ENCODE results near the gene IMPDH2. TPM values are rescaled to one million over a fixed set of nuclear protein-coding genes. Genes with fewer than 3 reads are reported as not detected.

Gene IMPDH2
- total RNA-seq, 1 donor from 2014 or later, result 101 TPM

DNA sequence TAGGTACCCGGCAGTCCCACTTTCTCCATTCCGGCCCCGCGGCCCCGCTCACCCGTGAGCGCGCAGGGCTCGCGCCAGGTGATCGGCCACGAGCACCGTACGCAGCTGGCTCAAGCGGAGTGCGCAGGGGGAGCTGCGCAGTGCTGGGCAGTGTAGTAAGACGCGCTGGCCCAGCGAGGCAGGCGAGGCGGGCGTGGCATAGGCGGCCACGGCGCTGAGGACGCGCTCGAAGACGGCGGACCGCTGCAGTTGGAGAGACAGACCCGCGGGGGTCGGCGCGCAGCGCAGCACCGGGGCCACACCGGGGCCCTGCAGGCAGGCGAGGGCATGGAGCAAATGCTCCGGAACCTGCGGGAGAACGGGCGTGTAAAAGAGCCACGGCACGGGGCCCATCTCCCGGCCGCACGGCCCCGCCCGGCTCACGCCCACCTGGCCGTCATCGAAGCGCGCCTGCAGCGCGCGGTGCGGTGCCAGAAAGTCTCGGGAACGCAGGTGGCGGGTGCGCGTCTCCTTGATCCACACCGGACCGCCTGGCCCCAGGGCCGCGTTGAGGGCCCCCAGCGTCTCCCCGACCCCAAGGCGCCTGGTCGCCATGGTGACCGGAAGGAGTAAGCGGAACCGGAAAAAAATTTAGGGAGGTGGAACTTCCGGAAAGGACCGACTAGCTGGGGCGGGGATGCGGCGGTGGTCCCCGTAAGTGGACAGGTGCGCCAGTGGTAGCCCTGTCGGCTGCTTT lies 11.1 kb downstream of the IMPDH2 start, which contains the start of gene DALRD3:
Gene DALRD3, minus strand, starts transcription at position 610 of the 736 bp plus-strand sequence. Its CDS starts 16 bp downstream, at position 594.
- peaks cover 30 to 33% of the 10 kb centered on the region in 2 donors for H3K36me3 ChIP-seq
- H3K4me3 ChIP-seq, result peak within 1 kb of the TSS; percentile 63 to 88
- no peaks in the 10 kb centered on the region for H3K27me3 ChIP-seq
- intact Hi-C loops (cut with DNase I), result loop anchor here (2.0 kb wide), 1 partner anchor 29 kb away; no protein-coding TSS in a partner anchor
- TF ChIP-seq, protein P1, sequence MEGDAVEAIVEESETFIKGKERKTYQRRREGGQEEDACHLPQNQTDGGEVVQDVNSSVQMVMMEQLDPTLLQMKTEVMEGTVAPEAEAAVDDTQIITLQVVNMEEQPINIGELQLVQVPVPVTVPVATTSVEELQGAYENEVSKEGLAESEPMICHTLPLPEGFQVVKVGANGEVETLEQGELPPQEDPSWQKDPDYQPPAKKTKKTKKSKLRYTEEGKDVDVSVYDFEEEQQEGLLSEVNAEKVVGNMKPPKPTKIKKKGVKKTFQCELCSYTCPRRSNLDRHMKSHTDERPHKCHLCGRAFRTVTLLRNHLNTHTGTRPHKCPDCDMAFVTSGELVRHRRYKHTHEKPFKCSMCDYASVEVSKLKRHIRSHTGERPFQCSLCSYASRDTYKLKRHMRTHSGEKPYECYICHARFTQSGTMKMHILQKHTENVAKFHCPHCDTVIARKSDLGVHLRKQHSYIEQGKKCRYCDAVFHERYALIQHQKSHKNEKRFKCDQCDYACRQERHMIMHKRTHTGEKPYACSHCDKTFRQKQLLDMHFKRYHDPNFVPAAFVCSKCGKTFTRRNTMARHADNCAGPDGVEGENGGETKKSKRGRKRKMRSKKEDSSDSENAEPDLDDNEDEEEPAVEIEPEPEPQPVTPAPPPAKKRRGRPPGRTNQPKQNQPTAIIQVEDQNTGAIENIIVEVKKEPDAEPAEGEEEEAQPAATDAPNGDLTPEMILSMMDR (IDR thresholded peaks at IDR 0.05), result no peak
- peaks cover 15 to 29% of the 10 kb centered on the region in 2 donors for H3K4me1 ChIP-seq
- H3K9me3 ChIP-seq, result no peaks in the 10 kb centered on the region
- DNase-seq (ENCODE audit: low spot score in 2 of 2), result peak in 1 of 2 donors; percentile 78
- H3K27ac ChIP-seq, result peak within 1 kb of the TSS; percentile 59 to 60

DNA sequence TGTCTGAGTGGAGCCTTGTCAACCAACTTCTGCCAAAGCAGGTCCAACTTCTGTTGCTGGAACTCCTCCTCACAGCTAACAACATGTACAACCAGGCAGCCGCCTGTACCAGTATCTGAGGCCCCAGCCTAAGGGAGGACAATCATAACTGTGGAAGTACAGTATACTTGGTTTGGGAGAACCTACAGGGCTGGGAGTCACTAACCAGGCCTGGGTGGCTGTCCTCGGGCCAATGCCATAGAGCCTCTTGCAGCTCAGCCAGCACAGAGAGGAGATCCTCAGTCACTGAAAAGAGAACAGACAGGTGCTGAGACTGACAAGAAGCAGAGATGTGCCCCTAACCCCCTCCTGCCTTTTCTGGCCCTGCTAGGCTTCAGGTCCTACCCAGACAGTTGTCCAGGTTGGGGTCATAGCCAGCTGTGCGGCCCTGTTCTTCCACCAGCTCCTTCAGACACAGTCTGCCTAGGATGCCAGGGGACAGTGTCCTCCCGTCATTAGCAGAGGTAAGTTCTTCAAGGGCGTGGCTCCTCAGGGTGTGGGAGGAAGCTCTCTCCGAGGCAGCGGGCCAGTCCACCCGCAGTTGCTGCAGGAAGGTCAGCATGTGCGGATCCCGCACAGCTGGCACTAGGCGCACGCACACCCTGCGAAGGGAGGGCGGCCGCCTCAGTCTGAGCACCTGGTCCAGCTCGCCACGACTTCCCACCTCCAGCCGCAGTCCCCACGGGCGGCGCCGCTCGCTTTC lies 11.8 kb downstream of the IMPDH2 start:
- Histone ChIP-seq H3K27me3 (no peaks in the 10 kb centered on the region), H3K27ac (peak overlapping the region; percentile 59 to 60), H3K36me3 (peaks cover 36 to 38% of the 10 kb centered on the region in 2 donors), H3K4me3 (peak overlapping the region; percentile 63 to 88), H3K4me1 (peaks cover 10 to 21% of the 10 kb centered on the region in 2 donors), H3K9me3 (no peaks in the 10 kb centered on the region)
- TF ChIP-seq, protein P1 (IDR thresholded peaks at IDR 0.05), result no peak
- intact Hi-C loops (cut with DNase I), result no loop called here
- DNase-seq (ENCODE audit: low spot score in 2 of 2), result peak in 1 of 2 donors; percentile 63

DNA sequence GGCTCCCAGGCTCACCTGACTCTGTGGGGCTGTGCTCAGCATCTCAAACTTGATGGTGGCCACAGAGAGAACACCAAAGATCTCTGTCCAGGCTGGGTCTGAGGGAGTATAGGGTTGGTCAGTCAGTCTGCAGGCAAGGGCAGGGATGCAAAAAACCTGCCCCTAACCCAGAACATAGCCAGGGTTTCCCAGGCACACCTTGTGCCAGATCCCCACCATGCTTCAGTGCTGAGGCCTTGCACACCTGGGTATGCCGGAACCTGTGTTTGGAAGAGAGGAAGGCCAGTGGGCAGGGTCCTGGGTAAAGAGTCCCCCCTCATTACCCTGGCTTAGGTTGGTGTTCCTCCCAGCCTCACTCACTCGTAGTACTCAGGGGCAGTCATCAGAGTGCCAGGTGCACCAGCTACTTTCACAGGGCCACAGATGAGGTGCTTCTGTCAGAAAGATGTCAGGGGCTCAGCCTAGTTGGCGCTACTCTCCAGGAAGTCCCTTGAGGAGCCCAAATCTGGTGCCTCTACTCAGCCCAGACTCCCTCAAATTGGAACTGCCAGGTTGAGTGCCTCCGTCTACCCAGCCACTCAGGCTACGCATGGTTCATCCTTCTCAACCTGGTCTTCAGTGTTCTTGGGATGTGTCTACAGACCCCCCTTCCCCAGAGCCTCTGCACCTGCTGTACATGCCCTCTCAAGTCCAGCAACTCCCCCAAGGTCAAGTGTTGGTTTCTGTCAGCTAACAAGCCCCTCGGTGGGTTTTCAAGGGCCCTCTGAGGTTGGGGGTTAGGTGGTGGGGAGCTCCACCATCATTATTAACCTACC lies 12.6 kb downstream of the IMPDH2 start:
- no peaks in the 10 kb centered on the region for H3K27me3 ChIP-seq
- intact Hi-C loops (cut with DNase I), result no loop called here
- no peaks in the 10 kb centered on the region for H3K9me3 ChIP-seq
- peak overlapping the region in 1 of 2 donors; percentile 88 for H3K4me3 ChIP-seq
- peaks cover 10 to 21% of the 10 kb centered on the region in 2 donors for H3K4me1 ChIP-seq
- TF ChIP-seq, protein P1 (IDR thresholded peaks at IDR 0.05), result no peak
- no peak overlapping the region for H3K27ac ChIP-seq
- no peak for DNase-seq (ENCODE audit: low spot score in 2 of 2)
- H3K36me3 ChIP-seq, result peaks cover 43 to 46% of the 10 kb centered on the region in 2 donors

DNA sequence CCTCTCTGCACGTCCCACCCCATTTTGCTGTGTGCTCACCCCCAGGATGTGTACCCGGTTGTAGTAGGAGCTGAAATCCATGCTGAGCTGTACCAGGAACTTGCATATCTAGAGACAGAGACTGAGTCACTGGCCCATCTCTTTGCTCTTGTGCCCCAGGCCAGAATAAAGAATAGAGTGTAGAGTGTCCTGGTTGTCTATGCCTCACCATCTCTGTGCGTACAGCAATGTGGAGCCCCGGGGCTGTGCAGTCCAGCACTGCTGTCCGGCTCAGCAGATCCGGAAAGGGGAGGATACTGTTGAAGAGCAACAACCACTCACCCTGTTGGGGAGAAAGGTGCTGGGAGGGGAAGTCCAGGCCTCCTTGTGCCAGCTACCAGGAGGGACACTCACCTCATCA lies 13.4 kb downstream of the IMPDH2 start:
- DNase-seq (ENCODE audit: low spot score in 2 of 2), result no peak
- no peaks in the 10 kb centered on the region for H3K9me3 ChIP-seq
- peaks cover 43 to 51% of the 10 kb centered on the region in 2 donors for H3K36me3 ChIP-seq
- H3K27ac ChIP-seq, result no peak overlapping the region
- H3K4me1 ChIP-seq, result peaks cover 10 to 21% of the 10 kb centered on the region in 2 donors
- TF ChIP-seq, protein P1 (IDR thresholded peaks at IDR 0.05), result no peak
- H3K27me3 ChIP-seq, result no peaks in the 10 kb centered on the region
- intact Hi-C loops (cut with DNase I), result no loop called here
- no peak overlapping the region for H3K4me3 ChIP-seq

DNA sequence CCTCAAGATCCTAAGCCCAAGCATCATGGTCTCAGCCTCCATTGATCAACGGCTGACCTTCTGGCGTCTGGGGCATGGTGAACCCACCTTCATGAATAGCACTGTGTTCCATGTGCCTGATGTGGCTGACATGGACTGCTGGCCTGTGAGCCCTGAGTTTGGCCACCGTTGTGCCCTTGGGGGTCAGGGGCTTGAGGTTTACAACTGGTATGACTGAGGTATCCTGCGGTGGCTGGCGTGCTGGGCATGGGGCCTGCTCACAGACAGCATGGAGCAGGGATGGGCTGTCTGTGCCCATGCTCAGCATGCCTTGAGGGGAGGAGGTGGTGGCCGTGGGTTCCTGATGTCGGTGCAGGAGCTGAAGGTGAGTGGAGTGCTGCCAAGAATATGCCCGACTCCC lies 14.1 kb downstream of the IMPDH2 start:
- TF ChIP-seq, protein P1 (IDR thresholded peaks at IDR 0.05), result no peak
- no peak for DNase-seq (ENCODE audit: low spot score in 2 of 2)
- Histone ChIP-seq H3K9me3 (no peaks in the 10 kb centered on the region), H3K36me3 (peaks cover 43 to 51% of the 10 kb centered on the region in 2 donors), H3K4me1 (peaks cover 6 to 16% of the 10 kb centered on the region in 2 donors), H3K27ac (no peak overlapping the region), H3K27me3 (no peaks in the 10 kb centered on the region), H3K4me3 (no peak overlapping the region)
- intact Hi-C loops (cut with DNase I), result no loop called here
